Stimulated activated CD4-positive, alpha-beta T cell treated with anti-CD3 and anti-CD28 coated beads, Interleukin-1b, Interleukin-23, amount 100 ng/mL, for 1 hour (primary cell): ENCODE data around the gene FPGT.
A peak's percentile ranks its signal among the peaks of the same experiment; 100 is the strongest.
"Not testable (repeated sequence)": the region's sequence is repeated elsewhere in the genome, so short reads cannot be mapped to it uniquely, and the experiment has no call there.

Experiments
- DNase-seq, 2 donors: peaks; one replicate each; pipeline ENCODE4 v3.0.0-alpha.2; 2020; ENCODE audit warnings: low read depth in 2 of 2

The FPGT gene

DNA sequence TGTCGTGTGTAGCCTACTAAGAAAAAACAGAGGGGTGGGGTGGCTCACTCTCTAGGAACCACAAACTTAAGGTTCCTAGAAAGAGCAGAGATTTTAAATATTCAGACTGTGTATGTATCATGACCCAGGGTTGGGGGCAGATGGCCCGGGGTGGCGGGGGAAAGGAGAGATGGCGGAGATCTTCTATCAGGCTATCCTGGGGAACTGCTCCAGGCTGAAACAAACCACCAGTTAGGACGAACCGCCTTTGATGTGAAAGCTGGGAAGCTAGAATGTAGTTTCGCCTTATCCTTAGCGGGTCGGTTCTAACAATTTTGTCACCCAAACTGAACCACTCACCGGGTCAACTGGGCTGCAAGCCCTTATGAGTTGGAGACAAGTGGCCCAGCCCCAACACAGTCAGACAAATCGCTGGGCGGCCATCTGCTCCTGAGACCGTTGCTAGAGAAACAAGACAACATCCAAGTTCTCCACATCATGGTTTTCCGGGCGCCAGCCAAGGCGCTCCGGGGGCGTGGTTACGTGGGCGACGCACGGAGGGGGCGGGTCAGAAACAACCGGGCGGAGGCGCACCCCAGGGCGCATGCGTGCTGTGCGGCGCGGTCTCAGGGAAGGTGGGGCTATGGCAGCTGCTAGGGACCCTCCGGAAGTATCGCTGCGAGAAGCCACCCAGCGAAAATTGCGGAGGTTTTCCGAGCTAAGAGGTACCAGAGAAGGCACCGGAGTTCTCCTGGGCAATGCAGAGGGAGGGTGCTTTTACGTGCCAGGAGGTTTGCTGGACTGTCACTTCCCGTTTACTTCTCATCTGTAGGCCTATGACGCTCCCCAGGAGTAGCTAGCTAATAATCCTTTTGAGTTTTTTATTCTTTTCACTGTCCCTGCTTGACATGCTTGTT is at the start of gene FPGT, which contains the start of gene LRRIQ3:
Gene FPGT (plus strand): TSS at position 586 of the 896 bp plus-strand sequence. CDS start 37 bp downstream, at position 623.
Gene LRRIQ3 (minus strand): TSS at position 520 of the 896 bp plus-strand sequence. CDS start 14,492 bp downstream, outside the sequence.
- DNase-seq = peak; percentile 92 to 94

DNA sequence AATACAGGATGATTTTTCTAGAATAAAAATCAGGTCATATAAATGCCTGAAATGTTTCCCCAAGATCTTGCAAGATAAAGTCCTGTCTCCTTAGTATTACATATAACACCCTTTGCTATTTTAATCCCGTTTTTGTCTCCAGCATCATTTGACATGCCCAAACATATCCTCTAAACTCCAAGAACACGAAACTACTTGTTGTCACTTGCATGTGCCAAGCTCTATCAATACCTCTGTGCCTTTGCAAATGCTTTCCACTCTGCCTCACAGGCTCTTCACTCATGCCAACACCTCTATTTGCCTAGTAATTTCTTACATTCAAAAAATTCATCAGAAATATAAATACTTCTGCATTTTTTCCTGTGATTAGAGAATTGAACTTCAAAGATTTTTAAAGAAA is 38.0 kb upstream of the FPGT start:
- DNase-seq = no peak

DNA sequence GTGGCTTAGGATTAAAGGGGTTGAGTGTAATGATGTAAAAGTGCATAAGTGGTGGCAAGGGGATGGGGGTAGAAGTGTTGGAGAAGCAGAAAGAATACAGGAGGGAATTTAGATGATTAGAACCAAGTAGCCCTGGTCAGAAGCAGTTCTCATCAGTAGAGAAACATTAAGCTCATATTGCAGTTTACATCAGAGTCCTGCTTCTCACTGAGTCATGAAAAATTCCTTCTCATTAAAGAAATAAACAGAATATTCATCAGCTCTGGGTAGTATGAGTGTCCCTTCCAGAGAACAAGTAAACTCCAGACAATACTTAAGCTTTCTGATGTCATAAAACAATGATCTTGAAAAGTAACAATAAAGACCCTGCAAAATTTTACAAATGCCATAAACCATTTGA is 36.5 kb upstream of the FPGT start:
- no peak for DNase-seq

DNA sequence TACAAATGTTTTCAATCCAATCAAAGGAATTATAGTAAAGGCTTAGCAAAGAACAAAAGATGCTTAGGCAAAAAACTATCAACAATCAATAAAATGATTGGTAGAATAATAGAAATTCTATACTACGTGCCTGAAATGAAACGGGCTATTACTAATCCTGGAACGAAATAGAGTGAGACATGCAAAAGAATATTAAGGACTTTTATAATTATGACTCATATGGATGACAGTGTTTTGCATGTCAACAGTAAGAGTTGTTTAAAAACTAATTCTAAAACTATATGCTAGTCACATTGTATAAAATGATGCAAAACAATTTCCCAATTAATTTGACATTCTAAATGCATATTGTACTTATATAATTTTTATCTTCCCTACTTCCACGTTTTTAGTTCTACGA is 35.7 kb upstream of the FPGT start:
- no peak for DNase-seq

DNA sequence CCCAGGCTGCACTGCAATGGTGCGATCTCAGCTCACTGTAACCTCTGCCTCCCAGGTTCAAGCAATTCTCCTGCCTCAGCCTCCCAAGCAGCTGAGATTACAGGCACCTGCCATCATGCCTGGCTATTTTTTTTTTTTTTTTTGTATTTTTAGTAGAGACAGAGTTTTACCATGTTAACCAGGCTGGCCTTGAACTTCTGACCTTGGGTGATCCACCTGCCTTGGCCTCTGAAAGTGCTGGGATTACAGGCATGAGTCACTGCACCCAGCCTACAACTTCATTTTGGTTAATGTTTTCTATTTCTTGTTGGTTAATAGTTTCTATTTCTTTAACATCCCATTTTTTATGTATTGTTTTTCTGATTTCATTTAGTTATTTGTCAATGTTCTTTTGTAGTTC is 23.6 kb upstream of the FPGT start:
- DNase-seq = not testable (repeated sequence)

DNA sequence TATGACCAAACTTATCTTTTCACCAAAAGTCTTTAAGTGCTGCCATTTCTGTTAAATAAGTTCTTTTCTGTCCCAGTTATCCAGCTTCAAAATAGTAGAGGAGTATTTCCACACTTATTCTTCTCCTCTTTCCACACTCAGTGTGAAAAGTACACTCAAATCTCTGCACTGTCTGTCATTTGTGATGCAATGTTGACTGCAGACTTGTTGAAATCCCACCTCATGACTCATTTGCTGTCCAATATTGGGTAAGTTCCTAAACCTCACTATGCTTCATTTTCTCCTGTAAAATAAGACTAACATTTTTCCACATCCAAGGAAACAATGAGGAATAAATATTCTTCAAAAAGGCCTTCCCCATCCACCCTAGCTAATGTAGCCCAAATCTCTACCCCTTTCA is 17.6 kb upstream of the FPGT start:
- DNase-seq = no peak

DNA sequence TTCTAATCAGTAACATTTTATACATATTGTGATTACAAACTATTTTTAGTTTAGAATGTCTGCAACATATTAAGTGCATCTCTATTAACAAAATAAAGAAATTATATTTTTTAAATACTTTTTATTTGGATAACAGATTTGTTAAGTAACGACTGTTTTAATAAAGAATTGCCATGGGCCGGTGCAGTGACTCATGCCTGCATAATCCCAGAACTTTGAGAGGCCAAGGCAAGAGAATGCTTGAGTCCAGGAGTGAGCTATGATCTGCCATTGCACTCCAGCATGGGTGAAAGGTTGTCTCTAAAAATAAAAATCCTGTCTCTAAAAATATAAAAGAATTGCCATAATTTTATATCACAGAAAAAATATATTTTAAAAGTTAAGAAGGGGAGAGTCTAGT is 4.1 kb upstream of the FPGT start:
- DNase-seq = no peak

DNA sequence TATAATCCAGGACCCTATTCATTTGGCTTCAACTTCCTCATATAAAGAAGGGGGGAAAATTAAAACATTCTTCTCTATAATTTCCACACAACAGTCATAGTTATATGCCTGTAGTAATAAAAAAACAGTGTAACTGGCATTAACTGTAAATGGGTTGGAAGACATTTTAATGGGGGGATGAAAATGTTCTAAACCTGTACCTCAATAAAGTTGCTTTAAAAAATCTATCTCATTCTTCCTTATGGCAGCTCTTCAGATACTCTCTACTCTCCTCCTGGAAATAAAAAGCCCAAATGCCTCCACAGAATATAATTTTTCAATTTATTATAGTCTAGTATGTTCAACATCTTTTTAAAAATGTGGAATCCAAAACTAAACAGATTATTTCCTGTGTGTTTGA is 2.7 kb upstream of the FPGT start:
- no peak for DNase-seq

DNA sequence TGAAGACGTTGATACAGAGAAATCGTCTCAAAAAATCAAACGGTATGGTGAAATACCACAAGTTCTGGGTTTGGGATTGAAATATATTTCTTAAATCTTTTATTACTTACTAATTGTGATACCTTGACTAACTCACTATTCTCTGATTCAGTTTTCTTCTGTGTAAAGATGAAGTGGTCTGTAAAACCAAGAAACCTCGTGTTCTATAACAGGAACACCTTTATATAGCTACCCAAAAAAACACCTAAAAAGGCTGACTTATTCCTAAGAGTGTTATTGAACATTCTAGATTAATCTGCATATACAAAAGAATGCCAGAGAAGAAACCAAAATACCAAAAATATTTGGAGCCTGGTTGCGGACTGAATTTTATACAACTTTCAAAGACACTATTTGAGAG is 787 bp upstream of the FPGT start:
- DNase-seq = no peak

DNA sequence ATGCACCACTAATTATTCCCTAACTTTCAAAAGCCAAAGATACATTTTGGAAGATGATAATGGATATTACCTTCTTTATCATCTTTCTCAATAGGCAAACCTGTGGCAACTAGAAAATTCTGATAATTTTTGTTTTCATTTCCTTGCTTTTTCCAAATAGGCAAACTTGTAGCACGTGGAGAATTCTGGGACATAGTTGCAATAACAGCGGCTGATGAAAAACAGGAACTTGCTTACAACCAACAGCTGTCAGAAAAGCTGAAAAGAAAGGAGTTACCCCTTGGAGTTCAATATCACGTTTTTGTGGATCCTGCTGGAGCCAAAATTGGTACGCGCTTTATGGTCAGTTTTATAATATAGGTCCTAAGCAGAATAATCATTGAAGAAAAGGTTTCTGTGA is 1.5 kb downstream of the FPGT start:
- no peak for DNase-seq

DNA sequence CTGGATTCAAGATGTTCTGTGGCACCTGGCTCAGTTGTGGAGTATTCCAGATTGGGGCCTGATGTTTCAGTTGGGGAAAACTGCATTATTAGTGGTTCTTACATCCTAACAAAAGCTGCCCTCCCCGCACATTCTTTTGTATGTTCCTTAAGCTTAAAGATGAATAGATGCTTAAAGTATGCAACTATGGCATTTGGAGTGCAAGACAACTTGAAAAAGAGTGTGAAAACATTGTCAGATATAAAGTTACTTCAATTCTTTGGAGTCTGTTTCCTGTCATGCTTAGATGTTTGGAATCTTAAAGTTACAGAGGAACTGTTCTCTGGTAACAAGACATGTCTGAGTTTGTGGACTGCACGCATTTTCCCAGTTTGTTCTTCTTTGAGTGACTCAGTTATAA is 7.2 kb downstream of the FPGT start:
- DNase-seq = no peak

DNA sequence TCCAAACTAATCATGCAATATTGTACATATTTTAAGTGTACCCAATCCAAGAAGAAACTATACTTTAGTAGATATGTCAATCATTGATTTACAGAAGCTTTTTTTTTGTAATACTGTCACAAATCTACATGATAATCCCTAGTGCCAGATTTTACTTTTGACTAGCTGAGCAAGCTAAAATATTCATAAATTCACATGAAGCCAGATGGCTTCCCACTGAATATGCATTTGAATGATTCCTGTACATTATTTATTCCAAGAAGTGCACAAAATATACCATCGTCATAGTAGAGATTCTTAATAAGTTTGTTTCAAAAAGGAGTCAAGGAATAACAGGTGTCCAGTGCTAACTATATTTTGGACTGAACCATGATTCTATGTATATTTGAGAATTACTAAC is 17.2 kb downstream of the FPGT start:
- no peak for DNase-seq

DNA sequence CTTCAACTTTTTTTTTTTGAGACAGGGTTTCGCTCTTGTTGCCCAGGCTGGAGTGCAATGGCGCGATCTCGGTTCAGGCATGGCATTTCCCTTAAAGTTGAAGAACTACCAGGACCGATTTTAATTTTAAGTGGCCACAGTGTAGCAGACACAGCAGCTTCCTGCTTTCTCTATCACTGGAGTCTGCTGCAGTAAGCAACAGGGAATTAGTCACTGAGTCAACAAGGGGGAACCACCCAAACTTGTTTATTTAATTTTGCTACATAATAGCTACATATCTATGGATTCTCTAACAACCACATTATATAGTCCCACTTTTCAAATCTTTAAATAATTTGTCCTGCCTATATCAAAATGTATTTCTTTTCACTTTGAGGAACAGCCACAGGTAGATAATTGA is 24.7 kb downstream of the FPGT start:
- DNase-seq = no peak

DNA sequence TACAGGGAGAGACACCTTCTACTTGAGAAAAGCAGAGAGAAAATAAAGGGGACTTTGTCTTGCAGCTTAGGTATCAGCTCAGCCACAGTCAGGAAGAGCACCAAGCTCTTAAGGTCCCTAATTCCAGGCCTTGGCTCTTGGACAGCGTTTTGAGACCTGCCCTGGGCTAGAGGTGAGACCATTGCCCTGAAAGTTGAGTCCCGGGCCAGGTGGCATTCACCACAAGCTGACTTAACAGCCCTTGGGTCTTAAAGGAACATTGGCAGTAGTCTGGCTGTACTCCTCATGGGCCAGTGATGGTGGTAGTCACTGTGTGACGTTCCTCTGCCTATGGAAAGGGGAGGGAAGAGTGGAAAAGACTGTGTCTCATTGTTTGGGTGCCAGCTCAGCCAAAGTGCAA is 25.4 kb downstream of the FPGT start:
- DNase-seq = no peak

DNA sequence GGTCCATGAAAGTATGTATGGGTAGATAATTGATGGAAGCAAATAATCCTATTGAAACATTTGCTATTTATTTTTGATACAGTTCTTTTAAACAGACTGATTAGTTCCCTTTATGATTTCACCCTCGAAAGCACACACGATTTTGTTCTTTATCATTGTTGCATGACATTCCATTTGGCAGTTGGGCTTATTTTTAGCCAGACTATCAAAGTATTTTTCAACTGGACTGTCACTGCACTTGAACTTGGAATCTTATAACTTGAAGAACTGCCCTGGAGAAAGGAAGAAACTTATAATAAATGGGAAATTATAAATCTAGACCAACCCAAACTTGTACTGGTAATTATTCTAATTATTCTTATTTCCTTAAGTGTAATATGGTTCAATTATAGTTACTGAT is 37.1 kb downstream of the FPGT start, which contains the start of gene TNNI3K:
Gene TNNI3K (plus strand): TSS at position 235 of the 400 bp plus-strand sequence. CDS start 65 bp downstream, at position 300.
- DNase-seq = no peak

DNA sequence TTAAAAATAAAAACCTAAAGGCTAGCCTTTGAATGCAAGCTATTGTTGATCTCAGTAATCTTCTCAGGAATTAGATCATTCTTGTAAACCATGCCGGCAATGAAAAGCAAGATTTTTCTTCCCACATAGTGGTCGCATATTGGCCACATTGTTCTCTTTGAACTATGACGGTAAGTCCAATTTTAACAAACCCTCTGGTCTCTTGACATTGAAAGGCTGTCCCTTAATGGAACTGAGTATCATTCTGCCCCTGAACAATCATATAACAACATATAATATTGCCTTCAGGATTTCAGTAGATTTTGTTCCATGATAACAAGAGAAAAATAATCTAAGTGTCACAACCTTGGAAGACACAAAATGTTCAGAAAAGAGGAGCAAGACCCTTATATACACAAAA is 38.4 kb downstream of the FPGT start:
- DNase-seq = no peak

DNA sequence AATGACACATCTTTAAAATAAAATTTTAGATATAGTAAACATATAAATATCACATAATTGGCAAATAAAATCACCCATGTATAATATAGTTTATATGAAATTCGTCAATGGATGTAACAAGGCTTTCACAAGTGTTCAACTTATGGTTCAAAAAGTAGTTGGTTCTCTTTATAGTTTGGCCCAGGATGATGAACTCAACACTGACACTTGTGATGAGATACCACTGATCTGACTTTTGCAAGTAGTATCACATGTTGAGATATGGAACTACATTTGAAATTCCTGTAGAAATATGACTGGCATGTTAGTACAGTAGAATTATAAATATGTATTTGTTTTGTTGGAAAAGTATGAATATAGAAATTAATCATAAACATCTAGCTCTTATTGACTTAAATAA is 39.0 kb downstream of the FPGT start:
- no peak for DNase-seq

DNA sequence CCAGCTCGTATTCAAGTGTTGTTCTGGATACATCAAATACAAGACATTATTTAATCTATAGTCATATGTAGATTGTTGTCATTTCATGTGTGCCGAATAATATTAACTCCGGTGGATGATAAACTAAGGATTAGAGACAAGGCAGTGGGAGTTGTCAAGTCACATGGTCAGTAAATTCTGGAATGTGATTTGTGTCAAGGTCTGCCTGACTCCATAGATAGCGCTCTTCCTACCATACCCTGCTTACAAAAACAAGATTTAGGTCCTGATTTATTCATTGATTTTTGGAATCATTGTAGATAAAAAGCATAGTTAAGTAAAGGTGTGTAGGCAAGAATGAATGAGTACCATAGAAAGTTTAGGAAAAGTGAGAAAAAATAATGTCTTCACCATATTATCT is 39.7 kb downstream of the FPGT start:
- no peak for DNase-seq

DNA sequence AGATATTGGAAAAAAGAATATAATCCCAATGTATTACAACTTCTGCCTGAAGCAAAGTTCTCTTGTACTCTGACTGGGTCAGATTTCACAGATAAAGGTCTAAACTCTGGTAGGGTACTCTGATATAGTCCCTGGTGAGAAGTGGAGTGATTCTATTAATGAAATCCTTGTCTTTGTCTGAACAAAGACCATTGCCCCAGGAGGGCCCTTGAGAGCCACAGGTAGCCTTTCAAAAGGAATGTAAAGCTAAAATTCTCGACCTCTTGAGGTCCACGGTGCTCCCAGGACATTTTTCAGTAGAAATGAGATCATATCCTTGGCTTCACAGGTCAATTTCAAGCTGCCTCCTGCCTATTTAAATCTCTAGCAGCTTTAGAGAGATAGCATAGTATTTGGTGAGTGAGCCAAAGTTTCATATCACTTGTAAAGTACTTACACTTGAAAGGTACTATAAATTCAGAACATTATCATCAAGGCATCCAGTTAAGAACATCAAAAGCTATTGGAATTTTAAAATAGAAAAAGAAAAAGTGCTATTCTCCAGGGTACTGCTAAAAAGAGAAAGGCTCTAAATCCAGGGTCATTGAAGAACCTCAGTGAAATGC is 47.2 kb downstream of the FPGT start:
- DNase-seq = no peak

DNA sequence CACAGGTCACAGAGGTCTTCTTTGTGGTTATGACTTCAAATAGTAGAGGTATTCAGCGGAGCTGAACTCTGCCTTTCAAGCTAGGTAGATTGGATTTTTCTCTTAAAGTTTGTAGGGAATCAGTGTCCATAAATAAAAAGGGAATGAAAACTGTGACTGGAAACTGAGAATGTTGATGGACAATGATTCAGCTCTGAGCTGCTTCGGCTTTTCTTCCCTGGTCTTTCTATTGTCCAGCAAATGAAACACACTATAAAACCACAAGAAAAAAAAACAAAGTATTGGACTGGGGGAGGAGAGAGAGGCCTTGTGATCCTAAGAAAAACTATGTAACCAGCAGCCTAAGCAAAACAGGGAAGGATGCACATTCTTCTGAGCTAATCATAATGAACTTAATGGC is 48.3 kb downstream of the FPGT start:
- DNase-seq = no peak

DNA sequence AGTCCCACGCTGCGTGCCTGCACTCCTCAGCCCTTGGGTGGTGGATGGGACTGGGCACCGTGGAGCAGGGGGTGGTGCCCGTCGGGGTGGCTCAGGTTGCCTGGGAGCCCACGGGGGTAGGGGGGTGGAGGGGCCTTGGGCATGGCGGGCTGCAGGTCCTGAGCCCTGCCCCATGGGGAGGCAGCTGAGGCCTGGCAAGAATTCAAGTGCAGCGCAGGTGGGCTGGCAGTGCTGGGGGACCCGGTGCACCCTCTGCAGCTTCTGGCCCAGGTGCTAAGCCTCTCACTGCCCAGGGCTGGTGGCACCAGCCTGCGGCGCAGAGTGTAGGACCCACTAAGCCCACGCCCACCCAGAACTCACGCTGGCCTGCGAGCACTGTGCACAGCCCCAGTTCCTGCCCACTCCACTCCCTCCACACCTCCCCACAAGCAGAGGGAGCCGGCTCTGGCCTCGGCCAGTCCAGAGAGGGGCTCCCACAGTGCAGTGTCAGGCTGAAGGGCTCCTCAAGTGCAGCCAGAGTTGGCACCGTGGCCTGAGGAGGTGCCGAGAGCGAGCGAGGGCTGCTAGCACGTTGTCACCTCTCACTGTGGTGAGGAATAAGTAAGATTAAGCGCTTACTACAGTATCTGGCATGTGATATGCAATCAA is 50.0 kb downstream of the FPGT start:
- no peak for DNase-seq

DNA sequence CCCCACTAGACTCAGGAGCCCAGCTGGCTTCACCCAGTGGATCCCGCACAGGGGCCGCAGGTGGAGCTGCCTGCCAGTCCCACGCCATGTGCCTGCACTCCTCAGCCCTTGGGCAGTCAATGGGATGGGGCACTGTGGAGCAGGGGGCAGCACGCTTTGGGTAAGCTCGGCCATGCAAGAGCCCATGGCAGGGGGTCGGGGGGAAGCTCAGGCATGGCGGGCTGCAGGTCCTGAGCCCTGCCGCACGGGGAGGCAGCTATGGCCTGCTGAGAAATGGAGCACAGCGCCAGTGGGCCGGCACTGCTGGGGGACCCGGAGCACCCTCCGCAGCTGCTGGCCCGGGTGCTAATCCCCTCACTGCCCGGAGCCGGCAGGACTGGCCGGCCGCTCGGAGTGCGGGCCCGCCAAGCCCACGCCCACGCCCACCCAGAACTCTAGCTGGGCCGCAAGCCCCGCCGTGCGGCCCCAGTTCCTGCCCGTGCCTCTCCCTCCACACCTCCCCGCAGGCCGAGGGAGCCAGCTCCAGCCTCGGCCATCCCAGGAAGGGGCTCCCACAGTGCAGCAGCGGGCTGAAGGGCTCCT is 55.3 kb downstream of the FPGT start:
- DNase-seq = not testable (repeated sequence)
